HG02588 (cell line): ENCODE data around the gene FCER1G.
"Not testable (repeated sequence)": the region's sequence is repeated elsewhere in the genome, so short reads cannot be mapped to it uniquely, and the experiment has no call there.

Experiments used
- ATAC-seq: cut with Tn5 transposase; IDR thresholded peaks from one replicate; pipeline ENCODE4 v1.9.1; 2021; ENCODE audit warnings: mild to moderate bottlenecking, moderate library complexity; ENCODE audit not compliant: unreplicated experiment

Gene FCER1G

GRCh38 chr1:161227196-161227871, 12.2 kb downstream of the FCER1G start:
- ATAC-seq = no peak

- ATAC-seq = no peak
Measured at GRCh38 chr1:161228032-161228431, 12.9 kb downstream of the FCER1G start.

- no peak for ATAC-seq
Measured at GRCh38 chr1:161229896-161230295, 14.8 kb downstream of the FCER1G start.

GRCh38 chr1:161230762-161231161, 15.7 kb downstream of the FCER1G start:
- no peak for ATAC-seq

- ATAC-seq = no peak
Measured at GRCh38 chr1:161233102-161233501, 18.0 kb downstream of the FCER1G start.

GRCh38 chr1:161235957-161236775, 21.1 kb downstream of the FCER1G start:
- no peak for ATAC-seq

GRCh38 chr1:161238039-161238473, 23.0 kb downstream of the FCER1G start, which contains the start of gene NR1I3:
NR1I3 (minus strand) TSS chr1:161238203; CDS start chr1:161236565, 1,638 bp downstream.
- ATAC-seq = no peak

- ATAC-seq = no peak
Measured at GRCh38 chr1:161241682-161242081, 26.6 kb downstream of the FCER1G start.

GRCh38 chr1:161242313-161242712, 27.2 kb downstream of the FCER1G start:
- no peak for ATAC-seq

- no peak for ATAC-seq
Measured at GRCh38 chr1:161244888-161245287, 29.8 kb downstream of the FCER1G start.

- not testable (repeated sequence) for ATAC-seq
Measured at GRCh38 chr1:161250100-161250499, 35.0 kb downstream of the FCER1G start.

GRCh38 chr1:161250829-161251228, 35.7 kb downstream of the FCER1G start:
- no peak for ATAC-seq

GRCh38 chr1:161251579-161251978, 36.5 kb downstream of the FCER1G start:
- no peak for ATAC-seq

- ATAC-seq = not testable (repeated sequence)
Measured at GRCh38 chr1:161255302-161255701, 40.2 kb downstream of the FCER1G start.

- not testable (repeated sequence) for ATAC-seq
Measured at GRCh38 chr1:161255955-161256520, 40.9 kb downstream of the FCER1G start.

- ATAC-seq = not testable (repeated sequence)
Measured at GRCh38 chr1:161257109-161257508, 42.0 kb downstream of the FCER1G start.

- no peak for ATAC-seq
Measured at GRCh38 chr1:161258439-161259344, 43.6 kb downstream of the FCER1G start, which contains the start of gene PCP4L1. PCP4L1 (plus strand) TSS chr1:161258745; CDS start chr1:161258975, 230 bp downstream.

GRCh38 chr1:161259345-161259702, 44.2 kb downstream of the FCER1G start:
- no peak for ATAC-seq

- no peak for ATAC-seq
Measured at GRCh38 chr1:161259765-161260164, 44.7 kb downstream of the FCER1G start.

- ATAC-seq = no peak
Measured at GRCh38 chr1:161260376-161261260, 45.5 kb downstream of the FCER1G start.
